DMS79 (cell line): Measurements from ENCODE around the gene TOMM34.

Experiments used
- DNase-seq: peaks from one replicate; lab custom pipeline; 2025; lab: John Stamatoyannopoulos, UW

Gene TOMM34

GRCh38 chr20:44960103-44960852 is at the start of gene TOMM34:
TSS of gene TOMM34 (minus strand) at chr20:44960397. CDS start at chr20:44960333, 64 bp downstream.
- DNase-seq = peak; percentile 44

GRCh38 chr20:45008521-45009049 is 48.4 kb upstream of the TOMM34 start:
- no peak for DNase-seq

GRCh38 chr20:44997668-44998067 is 37.5 kb upstream of the TOMM34 start:
- DNase-seq = no peak

GRCh38 chr20:44997171-44997570 is 37.0 kb upstream of the TOMM34 start:
- DNase-seq = no peak

GRCh38 chr20:44993343-44993742 is 33.1 kb upstream of the TOMM34 start:
- no peak for DNase-seq

- no peak for DNase-seq
These were observed 30.8 kb upstream of the TOMM34 start for GRCh38 chr20:44990957-44991356.

- DNase-seq = no peak
These were observed 30.2 kb upstream of the TOMM34 start for GRCh38 chr20:44990425-44990824.

GRCh38 chr20:44988631-44989171 is 28.5 kb upstream of the TOMM34 start:
- no peak for DNase-seq

GRCh38 chr20:44983093-44983674 is 23.0 kb upstream of the TOMM34 start:
- DNase-seq = no peak

- no peak for DNase-seq
These were observed 21.7 kb upstream of the TOMM34 start for GRCh38 chr20:44981736-44982406.

- no peak for DNase-seq
These were observed 19.0 kb upstream of the TOMM34 start for GRCh38 chr20:44979090-44979621.

GRCh38 chr20:44976698-44977097 is 16.5 kb upstream of the TOMM34 start:
- no peak for DNase-seq

- no peak for DNase-seq
These were observed 12.9 kb upstream of the TOMM34 start for GRCh38 chr20:44973053-44973452.

- DNase-seq = no peak
These were observed 10.1 kb upstream of the TOMM34 start for GRCh38 chr20:44970243-44970757.

GRCh38 chr20:44969300-44969894 is 9.2 kb upstream of the TOMM34 start:
- no peak for DNase-seq

GRCh38 chr20:44967207-44967807 is 7.1 kb upstream of the TOMM34 start:
- no peak for DNase-seq

- peak; percentile 54 for DNase-seq
These were observed 6.1 kb upstream of the TOMM34 start, which contains the start of gene STK4 for GRCh38 chr20:44966030-44966961. TSS of gene STK4 (plus strand) at chr20:44966512. CDS start at chr20:44966569, 57 bp downstream.

GRCh38 chr20:44965651-44966029 is 5.4 kb upstream of the TOMM34 start:
- no peak for DNase-seq

GRCh38 chr20:44963325-44964215 is 3.4 kb upstream of the TOMM34 start:
- no peak for DNase-seq
